Subcutaneous abdominal adipose tissue (tissue), 5 donors: ENCODE measurements around the gene PTS.
"Not testable (repeated sequence)": the region's sequence is repeated elsewhere in the genome, so short reads cannot be mapped to it uniquely, and the experiment has no call there.

Source experiments
- H3K27ac ChIP-seq: one replicate; pipeline ENCODE4 v1.7.0; 2013; ENCODE audit warnings: low read depth, mild to moderate bottlenecking, inconsistent platforms, low read length, moderate library complexity
- H3K27me3 ChIP-seq, 5 donors: one replicate each; pipeline ENCODE4 v1.7.0; 2013; ENCODE audit warnings: low read length in 5 of 5, inconsistent platforms in 1 of 5; ENCODE audit not compliant: control insufficient read depth in 5 of 5, insufficient read depth in 4 of 5
- H3K36me3 ChIP-seq, 5 donors: one replicate each; pipeline ENCODE4 v1.7.0; 2013; ENCODE audit warnings: low read length in 5 of 5; ENCODE audit not compliant: control insufficient read depth in 5 of 5, insufficient read depth in 5 of 5
- H3K4me1 ChIP-seq, 5 donors: one replicate each; pipeline ENCODE4 v1.7.0; 2013; ENCODE audit warnings: low read length in 5 of 5, mild to moderate bottlenecking in 3 of 5, moderate library complexity in 1 of 5; ENCODE audit not compliant: control insufficient read depth in 5 of 5, insufficient read depth in 5 of 5
- H3K4me3 ChIP-seq, 5 donors: one replicate each; pipeline ENCODE4 v1.7.0; 2013; ENCODE audit warnings: low read length in 5 of 5, low read depth in 1 of 5
- H3K9ac ChIP-seq, 5 donors: one replicate each; pipeline ENCODE4 v1.7.0; 2013; ENCODE audit warnings: low read length in 5 of 5, mild to moderate bottlenecking in 4 of 5, moderate library complexity in 3 of 5
- H3K9me3 ChIP-seq, 5 donors: one replicate each; pipeline ENCODE4 v1.7.0; 2013; ENCODE audit warnings: low read length in 5 of 5; ENCODE audit not compliant: control insufficient read depth in 5 of 5
- donor health status: healthy.
- donor health status: healthy.
- donor health status: healthy.
- donor health status: healthy.
- donor health status: healthy.

Gene PTS

DNA sequence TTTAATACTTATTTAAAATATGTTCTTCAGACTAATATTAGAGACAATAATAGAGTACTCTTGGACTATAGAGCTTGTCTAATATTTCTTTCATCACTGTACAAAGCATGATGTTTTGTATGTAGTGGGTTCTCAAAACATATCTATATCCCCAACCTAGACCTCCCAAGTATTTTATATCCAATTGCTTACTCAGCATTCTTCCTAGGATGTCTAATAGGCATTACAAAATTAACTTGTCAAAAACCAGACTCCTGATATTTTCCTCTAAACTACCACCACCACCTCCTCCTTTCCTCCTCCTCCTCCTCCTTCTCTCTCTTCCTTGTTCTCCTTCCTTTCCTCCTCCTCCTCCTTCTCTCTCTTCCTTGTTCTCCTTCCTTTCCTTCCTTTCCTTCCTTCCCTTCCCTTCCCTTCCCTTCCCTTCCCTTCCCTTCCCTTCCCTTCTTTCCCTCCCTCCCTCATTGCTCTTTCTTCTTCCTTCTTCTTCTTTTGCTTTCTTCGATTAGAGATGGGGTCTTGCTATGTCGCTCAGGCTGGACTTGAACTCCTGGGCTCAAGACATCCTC is 29.6 kb upstream of the PTS start:
- no peaks in the 10 kb centered on the region for H3K36me3 ChIP-seq
- no peaks in the 10 kb centered on the region for H3K4me1 ChIP-seq
- H3K4me3 ChIP-seq, result no peak overlapping the region
- no peaks in the 10 kb centered on the region for H3K9me3 ChIP-seq
- H3K9ac ChIP-seq, result no peak overlapping the region
- H3K27me3 ChIP-seq, result no peaks in the 10 kb centered on the region
- H3K27ac ChIP-seq, result no peak overlapping the region

DNA sequence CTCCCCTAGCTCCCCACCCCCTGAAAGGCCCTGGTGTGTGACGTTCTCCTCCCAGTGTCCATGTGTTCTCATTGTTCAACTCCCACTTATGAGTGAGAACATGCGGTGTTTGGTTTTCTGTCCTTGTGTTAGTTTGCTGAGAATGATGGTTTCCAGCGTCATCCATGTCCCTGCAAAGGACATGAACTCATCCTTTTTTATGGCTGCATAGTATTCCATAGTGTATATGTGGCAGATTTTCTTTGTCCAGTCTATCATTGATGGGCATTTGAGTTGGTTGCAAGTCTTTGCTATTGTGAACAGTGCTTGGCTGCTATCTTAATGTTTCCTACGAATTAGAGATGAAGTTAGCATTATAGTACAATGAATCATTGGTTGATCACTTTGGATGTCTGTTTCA is 27.1 kb upstream of the PTS start:
- not testable (repeated sequence) for H3K9me3 ChIP-seq, H3K27me3 ChIP-seq, H3K36me3 ChIP-seq, H3K27ac ChIP-seq, H3K4me3 ChIP-seq, H3K4me1 ChIP-seq, H3K9ac ChIP-seq

GRCh38 chr11:112200252-112200651 is 26.0 kb upstream of the PTS start:
- Histone ChIP-seq H3K27ac (no peak overlapping the region), H3K27me3 (no peaks in the 10 kb centered on the region), H3K4me1 (no peaks in the 10 kb centered on the region), H3K4me3 (no peak overlapping the region), H3K9me3 (no peaks in the 10 kb centered on the region), H3K36me3 (peaks cover 0 to 3% (median 0%) of the 10 kb centered on the region in 5 donors), H3K9ac (no peak overlapping the region)

DNA sequence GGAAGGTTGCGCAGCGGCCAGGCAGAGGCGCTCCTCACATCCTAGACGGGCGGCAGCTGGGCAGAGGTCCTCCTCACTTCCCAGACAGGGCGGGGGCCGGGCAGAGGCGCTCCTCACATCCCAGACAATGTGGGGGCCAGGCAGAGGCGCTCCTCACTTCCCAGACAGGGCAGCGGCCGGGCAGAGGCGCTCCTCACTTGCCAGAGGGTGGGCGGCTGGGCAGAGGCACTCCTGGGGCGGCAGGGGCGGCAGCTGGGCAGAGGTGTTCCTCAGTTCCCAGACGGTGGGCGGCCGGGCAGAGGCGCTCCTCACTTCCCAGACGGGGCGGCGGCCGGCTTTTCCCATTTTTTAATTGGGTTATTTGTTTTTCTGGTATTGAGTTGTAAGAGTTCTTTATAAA is 20.2 kb upstream of the PTS start:
- no peaks in the 10 kb centered on the region for H3K27me3 ChIP-seq
- peaks cover 0 to 3% (median 0%) of the 10 kb centered on the region in 5 donors for H3K36me3 ChIP-seq
- no peaks in the 10 kb centered on the region for H3K4me1 ChIP-seq
- H3K9me3 ChIP-seq, result no peaks in the 10 kb centered on the region
- no peak overlapping the region for H3K9ac ChIP-seq
- H3K4me3 ChIP-seq, result no peak overlapping the region
- no peak overlapping the region for H3K27ac ChIP-seq

DNA sequence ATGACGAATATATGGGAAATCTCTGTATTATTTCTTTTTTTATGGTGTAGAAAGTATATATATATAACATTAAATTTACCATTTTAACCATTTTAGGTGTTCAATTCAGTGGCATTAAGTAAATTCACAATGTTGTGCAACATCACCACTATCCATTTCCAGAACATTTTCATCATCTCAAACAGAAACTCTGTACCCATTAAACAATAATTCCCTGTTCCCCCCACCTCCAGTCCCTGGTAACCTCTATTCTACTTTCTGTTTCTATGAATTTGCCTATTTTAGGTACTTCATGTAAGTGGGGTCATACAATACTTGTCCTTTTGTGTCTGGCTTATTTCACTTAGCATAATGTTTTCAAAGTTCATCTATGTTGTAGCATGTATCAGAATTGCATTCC is 15.3 kb upstream of the PTS start:
- no peak overlapping the region for H3K27ac ChIP-seq
- H3K27me3 ChIP-seq, result no peaks in the 10 kb centered on the region
- no peaks in the 10 kb centered on the region for H3K36me3 ChIP-seq
- no peaks in the 10 kb centered on the region for H3K9me3 ChIP-seq
- H3K9ac ChIP-seq, result no peak overlapping the region
- H3K4me1 ChIP-seq, result no peaks in the 10 kb centered on the region
- no peak overlapping the region for H3K4me3 ChIP-seq

DNA sequence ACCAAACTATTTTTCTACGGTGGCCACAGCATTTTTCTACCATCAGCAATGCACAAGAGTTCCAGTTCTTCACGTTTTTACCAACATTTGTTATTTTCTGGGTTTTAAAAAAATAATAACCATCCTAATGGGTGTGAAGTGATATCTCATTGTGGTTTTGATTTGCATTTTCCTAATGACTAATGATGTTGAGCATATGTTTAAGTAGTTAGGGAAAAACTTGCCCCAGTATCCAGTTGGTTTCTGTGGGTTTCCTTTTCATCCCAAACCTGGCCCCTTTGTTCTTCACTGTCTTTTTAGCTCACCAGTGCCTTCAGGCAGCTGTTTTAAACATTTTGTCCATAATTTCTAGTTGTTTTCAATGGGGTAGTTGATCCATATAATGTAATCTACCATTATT is 14.7 kb upstream of the PTS start:
- no peak overlapping the region for H3K4me3 ChIP-seq
- no peaks in the 10 kb centered on the region for H3K36me3 ChIP-seq
- no peak overlapping the region for H3K9ac ChIP-seq
- no peaks in the 10 kb centered on the region for H3K9me3 ChIP-seq
- no peak overlapping the region for H3K27ac ChIP-seq
- no peaks in the 10 kb centered on the region for H3K27me3 ChIP-seq
- H3K4me1 ChIP-seq, result no peaks in the 10 kb centered on the region

DNA sequence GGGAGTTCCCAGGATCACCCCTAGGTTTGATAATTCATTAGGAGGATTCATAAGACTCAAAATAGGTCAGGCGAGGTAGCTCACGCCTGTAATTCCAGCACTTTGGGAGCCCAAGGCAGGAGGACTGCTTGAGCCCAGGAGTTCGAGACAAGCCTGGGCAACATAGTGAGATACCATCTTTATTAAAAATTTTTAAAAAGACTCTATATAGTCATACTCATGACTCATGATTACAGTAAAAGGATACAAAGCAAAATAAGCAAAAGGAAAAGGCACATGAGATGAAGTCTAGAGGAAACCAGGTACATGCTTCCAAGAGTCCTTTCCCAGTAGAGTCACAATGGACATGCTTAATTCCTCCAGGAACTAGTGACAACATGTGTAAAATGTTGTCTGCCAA is 13.9 kb upstream of the PTS start:
- Histone ChIP-seq H3K36me3 (no peaks in the 10 kb centered on the region), H3K27ac (no peak overlapping the region), H3K9me3 (no peaks in the 10 kb centered on the region), H3K4me1 (no peaks in the 10 kb centered on the region), H3K9ac (no peak overlapping the region), H3K27me3 (no peaks in the 10 kb centered on the region), H3K4me3 (no peak overlapping the region)

GRCh38 chr11:112212710-112213109 is 13.5 kb upstream of the PTS start:
- no peaks in the 10 kb centered on the region for H3K9me3 ChIP-seq
- H3K4me3 ChIP-seq, result no peak overlapping the region
- no peaks in the 10 kb centered on the region for H3K4me1 ChIP-seq
- H3K27ac ChIP-seq, result no peak overlapping the region
- no peaks in the 10 kb centered on the region for H3K27me3 ChIP-seq
- H3K9ac ChIP-seq, result no peak overlapping the region
- no peaks in the 10 kb centered on the region for H3K36me3 ChIP-seq

DNA sequence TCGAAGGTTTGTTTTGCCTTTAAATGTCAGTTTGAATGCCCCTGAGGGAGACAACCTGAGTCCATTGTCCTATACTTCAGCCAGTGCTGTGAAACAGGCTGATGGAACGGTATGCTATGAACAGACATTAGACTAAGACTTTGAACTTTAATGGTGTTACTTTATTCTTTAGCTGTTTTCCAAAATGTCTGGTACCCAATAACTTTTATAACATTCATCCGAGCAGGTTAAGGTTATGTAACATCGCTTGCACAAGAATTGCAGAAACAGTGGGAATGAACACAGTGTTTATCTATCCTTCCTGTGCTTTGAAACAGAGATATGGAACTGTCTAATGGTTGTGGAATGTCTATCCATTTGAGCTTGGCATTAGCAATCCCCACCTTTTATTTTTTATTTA is 12.5 kb upstream of the PTS start:
- H3K4me1 ChIP-seq, result no peaks in the 10 kb centered on the region
- H3K36me3 ChIP-seq, result peaks cover 0 to 2% (median 0%) of the 10 kb centered on the region in 5 donors
- H3K27me3 ChIP-seq, result no peaks in the 10 kb centered on the region

GRCh38 chr11:112215621-112216020 is 10.6 kb upstream of the PTS start:
- no peak overlapping the region for H3K9ac ChIP-seq
- H3K36me3 ChIP-seq, result peaks cover 0 to 2% (median 0%) of the 10 kb centered on the region in 5 donors

More for the DNA sequence above, 12.5 kb upstream of the PTS start:
- no peaks in the 10 kb centered on the region for H3K9me3 ChIP-seq
- H3K4me3 ChIP-seq, result no peak overlapping the region
- no peak overlapping the region for H3K27ac ChIP-seq
- no peak overlapping the region for H3K9ac ChIP-seq

More at GRCh38 chr11:112215621-112216020, 10.6 kb upstream of the PTS start:
- Histone ChIP-seq H3K4me3 (no peak overlapping the region), H3K27me3 (no peaks in the 10 kb centered on the region), H3K27ac (no peak overlapping the region), H3K9me3 (no peaks in the 10 kb centered on the region), H3K4me1 (peaks cover 0 to 3% (median 0%) of the 10 kb centered on the region in 5 donors)
